Endothelial cell of umbilical vein (primary cell): ENCODE data around the gene PARD3B. TPM values are rescaled to one million over a fixed set of nuclear protein-coding genes. Genes with fewer than 3 reads are reported as not detected.

Experiments used
- BruUV-seq: library from RNA; stranded (reverse); fragments of 400-500 nt; replicated peaks from 2 replicates; lab custom pipeline; 2021; lab: Mats Ljungman, UMichigan
- CTCF ChIA-PET: fragments of 300-600, 350-600 bp; sonication (Branson Sonifier 250); formaldehyde crosslinking; loops from one replicate; lab custom pipeline; 2021; ENCODE audit warnings: antibody characterized with exemption, inconsistent platforms; lab: Charles Lee
- POLR2A ChIA-PET: fragments of 300-600, 350-600 bp; sonication (Branson Sonifier 250); formaldehyde crosslinking; loops from one replicate; lab custom pipeline; 2021; ENCODE audit warnings: antibody characterized with exemption, inconsistent platforms; lab: Charles Lee
- DNase-seq: peaks from one replicate; pipeline ENCODE4 v3.0.0-alpha.2; 2011; ENCODE audit warnings: low read depth, low spot score
- FAIRE-seq: peaks from 2 replicates; lab custom pipeline; 2011; peaks lifted over from hg19 to GRCh38; lab: Jason Lieb, UNC
- H2AFZ ChIP-seq: 2 replicates; pipeline ENCODE4 v1.6.0; 2012; ENCODE audit warnings: low read depth, low read length, control low read depth, inconsistent platforms
- H3K27ac ChIP-seq: 2 replicates; pipeline ENCODE4 v1.5.1; 2011; ENCODE audit warnings: low read depth, mild to moderate bottlenecking, control low read depth, low read length, moderate library complexity; ENCODE audit not compliant: insufficient read depth
- H3K27me3 ChIP-seq, 2 experiments: 2 replicates each; pipeline versions ENCODE4 v1.6.0 to v1.6.1; 2011; ENCODE audit warnings: low read length in 2 of 2, mixed read lengths in 1 of 2; ENCODE audit not compliant: control insufficient read depth in 2 of 2, insufficient read depth in 2 of 2
- H3K36me3 ChIP-seq, 2 experiments: 2 replicates in 1 of 2; 3 replicates in 1 of 2; pipeline ENCODE4 v1.5.1; 2011; ENCODE audit warnings: low read length in 2 of 2, mild to moderate bottlenecking in 1 of 2, moderate library complexity in 1 of 2; ENCODE audit not compliant: control insufficient read depth in 2 of 2, insufficient read depth in 2 of 2; ENCODE audit errors: extremely low read depth in 1 of 2
- H3K4me1 ChIP-seq: 3 replicates; pipeline ENCODE4 v1.5.1; 2011; ENCODE audit warnings: mild to moderate bottlenecking, low read length; ENCODE audit not compliant: control insufficient read depth, insufficient read depth; ENCODE audit errors: extremely low read depth
- H3K4me2 ChIP-seq: 2 replicates; pipeline ENCODE4 v1.6.1; 2011; ENCODE audit warnings: low read length, control low read depth, mixed read lengths; ENCODE audit not compliant: insufficient read depth
- H3K4me3 ChIP-seq, 3 experiments: fragments of 200-600 bp in 1 of 3; sonication (generic), shearing (Covaris generic) in 1 of 3; replicated peaks in 1 of 3; 2 replicates each; pipeline ENCODE4 v1.5.1; 2011 to 2016; ENCODE audit warnings: control low read depth in 3 of 3, low read length in 3 of 3, mild to moderate bottlenecking in 2 of 3, inconsistent platforms in 1 of 3, low read depth in 1 of 3, moderate library complexity in 1 of 3; ENCODE audit not compliant: insufficient read depth in 1 of 3
- H3K79me2 ChIP-seq: 2 replicates; pipeline ENCODE4 v1.6.0; 2012; ENCODE audit warnings: low read length, inconsistent platforms; ENCODE audit not compliant: control insufficient read depth, insufficient read depth
- H3K9ac ChIP-seq: replicated peaks from 2 replicates; pipeline ENCODE3; 2011; ENCODE audit warnings: low read length, control low read depth; ENCODE audit not compliant: insufficient read depth; ENCODE audit errors: extremely low read depth
- H3K9me1 ChIP-seq: replicated peaks from 3 replicates; pipeline ENCODE4 v1.6.0; 2011; ENCODE audit warnings: mild to moderate bottlenecking, low read length; ENCODE audit not compliant: control insufficient read depth, insufficient read depth; ENCODE audit errors: extremely low read depth
- H3K9me3 ChIP-seq: replicated peaks from 2 replicates; pipeline ENCODE4 v1.5.1; 2012; ENCODE audit warnings: low read length, inconsistent platforms; ENCODE audit not compliant: control insufficient read depth, insufficient read depth
- H4K20me1 ChIP-seq: replicated peaks from 2 replicates; pipeline ENCODE3; 2011; ENCODE audit warnings: mild to moderate bottlenecking, low read length; ENCODE audit not compliant: control insufficient read depth, insufficient read depth; ENCODE audit errors: extremely low read depth
- CTCF ChIP-seq, 2 donors: IDR thresholded peaks; 1 replicate in 1 of 2; 2 replicates in 1 of 2; pipeline ENCODE4 v1.5.1; 2011; ENCODE audit warnings: low read length in 2 of 2, mild to moderate bottlenecking in 2 of 2, moderate library complexity in 2 of 2, control low read depth in 1 of 2, inconsistent platforms in 1 of 2, low read depth in 1 of 2; ENCODE audit not compliant: insufficient read depth in 1 of 2; ENCODE audit errors: extremely low read depth in 1 of 2
- EZH2 ChIP-seq: IDR thresholded peaks from 2 replicates; pipeline ENCODE4 v1.6.1; 2012; ENCODE audit warnings: borderline replicate concordance, low read depth, mild to moderate bottlenecking, moderate library complexity, low read length, inconsistent platforms; ENCODE audit not compliant: severe bottlenecking
- FOS ChIP-seq: IDR thresholded peaks from 2 replicates; pipeline ENCODE4 v1.6.1; 2011; ENCODE audit warnings: mild to moderate bottlenecking, low read length, moderate library complexity, borderline replicate concordance; ENCODE audit not compliant: insufficient read depth
- GATA2 ChIP-seq: IDR thresholded peaks from 2 replicates; pipeline ENCODE4 v1.7.0; 2011; ENCODE audit warnings: low read depth, mild to moderate bottlenecking, moderate library complexity, mixed read lengths, low read length; ENCODE audit not compliant: insufficient read length, insufficient read depth
- JUN ChIP-seq: IDR thresholded peaks from 2 replicates; pipeline ENCODE4 v1.6.1; 2011; ENCODE audit warnings: borderline replicate concordance, low read depth; ENCODE audit not compliant: insufficient read length, insufficient read depth
- MAX ChIP-seq: IDR thresholded peaks from 2 replicates; pipeline ENCODE4 v1.6.1; 2011; ENCODE audit not compliant: insufficient read depth, insufficient read length
- MYC ChIP-seq: IDR thresholded peaks from one replicate; pipeline ENCODE4 v1.6.1; 2011; ENCODE audit warnings: mild to moderate bottlenecking, low read depth, low read length
- POLR2A ChIP-seq: IDR thresholded peaks from 2 replicates; pipeline ENCODE4 v1.6.1; 2012; ENCODE audit warnings: low read depth, mild to moderate bottlenecking, control low read depth, low read length
- POLR2AphosphoS5 ChIP-seq: IDR thresholded peaks from 2 replicates; pipeline ENCODE4 v1.6.1; 2012; ENCODE audit warnings: low read depth, mild to moderate bottlenecking, control low read depth, low read length, moderate library complexity; ENCODE audit not compliant: insufficient read depth
- dilution Hi-C: fragments of 300-500 bp; cut with MboI; formaldehyde crosslinking; loops from one replicate; pipeline ENCODE4 v1.15.0; 2019; ENCODE audit warnings: low sequenced_read_pairs; ENCODE audit not compliant: extremely low pct_ligation_motif_present
- intact Hi-C: fragments of 100-400 bp; cut with micrococcal nuclease; formaldehyde crosslinking; loops from one replicate; pipeline ENCODE4 v1.10.0; 2022
- polyA plus RNA-seq, 4 experiments: library from polyadenylated mRNA; depleted of rRNA in 3 of 4; stranded (reverse) in 3 of 4; unstranded in 1 of 4; fragments of >200 nt; gene quantifications; 2 replicates each; pipeline versions ENCODE4 v1.2.1 to v1.2.3, GENCODE V29; 2011 to 2012; ENCODE audit warnings: missing spikeins in 1 of 4
- total RNA-seq: library from RNA; stranded (reverse); gene quantifications from 2 replicates; pipeline ENCODE4 v1.2.3, GENCODE V29; 2021

PARD3B gene
- total and polyA plus RNA-seq, 2 donors (not counting 3 experiments of a cell fraction or from before 2014, with no cell fraction given): 2.2 to 30.9 TPM

DNA sequence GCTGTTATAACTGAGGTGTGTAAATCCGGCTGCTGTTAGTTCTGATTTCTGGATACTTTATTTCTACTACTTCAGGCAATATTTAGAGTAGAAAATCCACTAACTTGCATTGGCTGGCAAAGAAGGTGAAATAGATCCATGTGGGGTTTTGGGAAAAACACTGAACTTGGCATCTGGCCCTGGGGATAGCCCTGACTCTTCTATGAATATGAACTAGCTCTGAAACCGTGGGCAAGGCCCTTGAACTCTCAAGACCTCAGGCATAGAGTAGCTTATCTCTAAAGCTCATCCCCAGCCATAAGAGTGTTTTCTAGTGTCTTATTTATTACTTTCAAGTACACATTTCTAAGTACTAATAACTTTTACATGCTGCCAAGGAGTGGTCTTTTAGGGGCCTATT, 25.8 kb downstream of the PARD3B start:
- POLR2A ChIA-PET: no interaction called here
- CTCF ChIA-PET: interaction anchor here (1.0 to 1.6 kb wide), 3 partner anchors 15 to 121 kb away, joined by 3 to 5 read pairs (median 3); no protein-coding TSS in a partner anchor
- no peak for FAIRE-seq

More for the DNA sequence above, 25.8 kb downstream of the PARD3B start:
- Histone ChIP-seq H3K4me2 (no peak overlapping the region), H3K79me2 (peaks cover 4% of the 10 kb centered on the region), H3K27me3 (no peaks in the 10 kb centered on the region), H3K4me1 (no peaks in the 10 kb centered on the region), H3K9me1 (no peaks in the 10 kb centered on the region), H3K27ac (no peak overlapping the region), H3K36me3 (no peaks in the 10 kb centered on the region), H2AFZ (no peak overlapping the region), H3K9me3 (no peaks in the 10 kb centered on the region), H3K4me3 (no peak overlapping the region), H4K20me1 (no peaks in the 10 kb centered on the region), H3K9ac (no peak overlapping the region)
- TF ChIP-seq MYC: no peak
- no peak for TF ChIP-seq FOS
- TF ChIP-seq EZH2: no peak
- TF ChIP-seq MAX: no peak
- no peak for TF ChIP-seq POLR2A
- TF ChIP-seq CTCF (IDR thresholded peaks at IDR 0.05; ENCODE audit: extremely low read depth in 1 of 2, insufficient read depth in 1 of 2, low read depth in 1 of 2, low read length in 2 of 2): no peak
- TF ChIP-seq POLR2AphosphoS5: no peak
- no peak for TF ChIP-seq JUN
- no peak for TF ChIP-seq GATA2
- intact Hi-C loops (no loop called here), dilution Hi-C loops (no loop called here)
- no peak for DNase-seq
- no TSS peak for BruUV-seq
